ENCODE results near the gene HDAC4. TPM values are rescaled to one million over a fixed set of nuclear protein-coding genes. Genes with fewer than 3 reads are reported as not detected.

HDAC4 gene
- total RNA-seq, 2 donors from 2014 or later: 9.3 to 139 TPM

- Histone ChIP-seq H3K27ac (no peak overlapping the region), H3K27me3 (no peaks in the 10 kb centered on the region), H3K36me3 (replicated peaks in 1 of 2; ENCODE audit: insufficient read depth in 1 of 2, low read depth in 2 of 2) (no peaks in the 10 kb centered on the region), H3K4me3 (no peak overlapping the region), H3K4me1 (no peaks in the 10 kb centered on the region), H3K9me3 (no peaks in the 10 kb centered on the region)
- ATAC-seq: no peak
- intact Hi-C loops (cut with DNase I): no loop called here
- 91 to 97% methylated on average over 17 to 26 of the region's 31 CpGs for WGBS, 2 donors
- peak in 2 of 4 donors; percentile 5 to 12 for DNase-seq
- TF ChIP-seq POLR2A (IDR thresholded peaks at IDR 0.05): no peak
- TF ChIP-seq, protein P1, sequence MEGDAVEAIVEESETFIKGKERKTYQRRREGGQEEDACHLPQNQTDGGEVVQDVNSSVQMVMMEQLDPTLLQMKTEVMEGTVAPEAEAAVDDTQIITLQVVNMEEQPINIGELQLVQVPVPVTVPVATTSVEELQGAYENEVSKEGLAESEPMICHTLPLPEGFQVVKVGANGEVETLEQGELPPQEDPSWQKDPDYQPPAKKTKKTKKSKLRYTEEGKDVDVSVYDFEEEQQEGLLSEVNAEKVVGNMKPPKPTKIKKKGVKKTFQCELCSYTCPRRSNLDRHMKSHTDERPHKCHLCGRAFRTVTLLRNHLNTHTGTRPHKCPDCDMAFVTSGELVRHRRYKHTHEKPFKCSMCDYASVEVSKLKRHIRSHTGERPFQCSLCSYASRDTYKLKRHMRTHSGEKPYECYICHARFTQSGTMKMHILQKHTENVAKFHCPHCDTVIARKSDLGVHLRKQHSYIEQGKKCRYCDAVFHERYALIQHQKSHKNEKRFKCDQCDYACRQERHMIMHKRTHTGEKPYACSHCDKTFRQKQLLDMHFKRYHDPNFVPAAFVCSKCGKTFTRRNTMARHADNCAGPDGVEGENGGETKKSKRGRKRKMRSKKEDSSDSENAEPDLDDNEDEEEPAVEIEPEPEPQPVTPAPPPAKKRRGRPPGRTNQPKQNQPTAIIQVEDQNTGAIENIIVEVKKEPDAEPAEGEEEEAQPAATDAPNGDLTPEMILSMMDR (IDR thresholded peaks at IDR 0.05): no peak
Observed at GRCh38 chr2:239375278-239376061, 25.4 kb downstream of the HDAC4 start.

DNA sequence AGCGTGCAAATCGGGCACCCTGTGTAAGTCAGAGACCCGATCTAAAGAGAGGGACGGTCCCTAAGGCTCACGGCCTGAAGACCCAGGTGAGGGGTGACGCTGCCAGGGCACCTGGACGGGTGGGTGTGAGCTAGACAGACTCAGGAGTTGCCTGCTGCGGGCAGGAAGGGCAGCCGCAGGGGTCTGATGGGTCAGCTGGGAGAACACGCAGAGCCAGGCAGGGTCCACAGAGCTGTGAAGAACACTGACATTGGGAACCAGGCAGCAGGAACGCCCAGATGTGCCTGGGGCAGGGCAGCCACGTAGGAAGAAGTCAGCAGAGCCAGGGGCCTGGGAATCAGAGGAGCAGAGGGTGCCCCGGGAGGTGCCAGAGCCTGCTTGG lies 25.9 kb downstream of the HDAC4 start:
- no peak overlapping the region for H3K4me3 ChIP-seq
- no peak for TF ChIP-seq POLR2A (IDR thresholded peaks at IDR 0.05)
- TF ChIP-seq, protein P1 (IDR thresholded peaks at IDR 0.05): no peak
- H3K36me3 ChIP-seq (replicated peaks in 1 of 2; ENCODE audit: insufficient read depth in 1 of 2, low read depth in 2 of 2): no peaks in the 10 kb centered on the region
- H3K4me1 ChIP-seq: no peaks in the 10 kb centered on the region
- DNase-seq (peak in 1 of 4 donors; percentile 7), ATAC-seq (no peak)
- intact Hi-C loops (cut with DNase I): no loop called here
- H3K27me3 ChIP-seq: no peaks in the 10 kb centered on the region
- H3K27ac ChIP-seq: no peak overlapping the region
- no peaks in the 10 kb centered on the region for H3K9me3 ChIP-seq
- WGBS, 2 donors: 95 to 98% methylated on average over 12 to 13 of the region's 13 CpGs

DNA sequence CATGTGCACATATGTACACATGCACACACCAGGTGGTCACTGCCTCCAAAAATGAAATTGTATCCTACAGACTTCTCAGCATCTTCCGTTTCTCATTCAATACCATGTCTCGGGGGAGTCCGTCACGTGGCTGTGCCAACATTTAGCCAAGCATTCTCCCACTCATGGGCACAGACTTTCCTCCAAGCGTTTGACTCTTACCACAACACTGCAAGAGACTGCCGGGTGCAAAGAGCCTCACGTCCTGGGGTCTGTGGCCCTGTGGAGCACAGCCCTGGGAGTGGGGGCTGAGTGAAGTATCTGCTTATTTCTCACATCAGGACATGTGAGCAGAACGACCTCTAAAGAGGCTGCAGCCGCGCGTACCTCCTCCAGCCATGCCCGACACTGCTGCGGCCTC lies 28.0 kb downstream of the HDAC4 start:
- Histone ChIP-seq H3K4me1 (no peaks in the 10 kb centered on the region), H3K9me3 (no peaks in the 10 kb centered on the region), H3K27ac (no peak overlapping the region), H3K36me3 (replicated peaks in 1 of 2; ENCODE audit: insufficient read depth in 1 of 2, low read depth in 2 of 2) (no peaks in the 10 kb centered on the region), H3K27me3 (no peaks in the 10 kb centered on the region), H3K4me3 (no peak overlapping the region)
- DNase-seq (peak in 2 of 4 donors; percentile 0 to 4), ATAC-seq (no peak)
- 91 to 95% methylated on average over 13 of the region's 13 CpGs for WGBS, 2 donors
- TF ChIP-seq, protein P1 (IDR thresholded peaks at IDR 0.05): no peak
- no peak for TF ChIP-seq POLR2A (IDR thresholded peaks at IDR 0.05)
- intact Hi-C loops (cut with DNase I): no loop called here

GRCh38 chr2:239371726-239372686 lies 28.8 kb downstream of the HDAC4 start:
- Histone ChIP-seq H3K4me1 (no peaks in the 10 kb centered on the region), H3K27me3 (no peaks in the 10 kb centered on the region), H3K36me3 (replicated peaks in 1 of 2; ENCODE audit: insufficient read depth in 1 of 2, low read depth in 2 of 2) (no peaks in the 10 kb centered on the region), H3K27ac (no peak overlapping the region), H3K9me3 (no peaks in the 10 kb centered on the region), H3K4me3 (no peak overlapping the region)
- TF ChIP-seq, protein P1 (IDR thresholded peaks at IDR 0.05): no peak
- no peak for TF ChIP-seq POLR2A (IDR thresholded peaks at IDR 0.05)
- WGBS, 2 donors: 93 to 94% methylated on average over 34 of the region's 34 CpGs
- ATAC-seq (no peak), DNase-seq (peak in 2 of 4 donors; percentile 4 to 7)
- intact Hi-C loops (cut with DNase I): no loop called here
